Retinal pigment epithelial cell (primary cell): Measurements from ENCODE around the gene WWOX.

Experiments used
- DNase-seq: peaks from one replicate; pipeline ENCODE4 v3.0.0-alpha.2; 2010; ENCODE audit warnings: low read depth
- H3K4me3 ChIP-seq: 2 replicates; pipeline ENCODE4 v1.5.1; 2011; ENCODE audit warnings: mild to moderate bottlenecking, low read length, control low read depth, moderate library complexity
- CTCF ChIP-seq: conservative IDR thresholded peaks from 2 replicates; pipeline ENCODE4 v1.5.1; 2011; ENCODE audit warnings: low read depth, low read length, control low read depth, inconsistent platforms

WWOX gene

DNA sequence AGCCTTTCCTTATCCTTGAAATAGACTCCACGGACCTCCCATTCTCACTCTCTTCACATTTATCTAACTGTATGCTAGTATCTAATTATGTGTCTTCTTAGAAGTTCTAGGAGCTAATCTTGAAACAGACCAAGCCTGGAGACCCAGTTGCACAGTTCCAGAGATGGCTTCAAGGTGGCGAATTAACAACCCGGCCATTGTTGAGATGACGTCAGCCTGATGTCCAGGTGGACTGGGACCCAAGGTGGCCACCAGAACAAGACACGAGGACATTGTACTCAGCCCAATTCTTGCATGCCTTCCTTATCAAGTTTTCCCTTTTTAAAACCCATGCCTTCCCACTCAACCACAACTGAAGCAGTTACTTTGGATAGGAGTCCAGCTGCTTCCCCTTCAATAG, 29.5 kb upstream of the WWOX start:
- DNase-seq = no peak
- H3K4me3 ChIP-seq = no peak overlapping the region
- no peak for TF ChIP-seq CTCF

GRCh38 chr16:78072275-78072674, 27.2 kb upstream of the WWOX start:
- no peak for TF ChIP-seq CTCF
- no peak overlapping the region for H3K4me3 ChIP-seq
- DNase-seq = no peak

DNA sequence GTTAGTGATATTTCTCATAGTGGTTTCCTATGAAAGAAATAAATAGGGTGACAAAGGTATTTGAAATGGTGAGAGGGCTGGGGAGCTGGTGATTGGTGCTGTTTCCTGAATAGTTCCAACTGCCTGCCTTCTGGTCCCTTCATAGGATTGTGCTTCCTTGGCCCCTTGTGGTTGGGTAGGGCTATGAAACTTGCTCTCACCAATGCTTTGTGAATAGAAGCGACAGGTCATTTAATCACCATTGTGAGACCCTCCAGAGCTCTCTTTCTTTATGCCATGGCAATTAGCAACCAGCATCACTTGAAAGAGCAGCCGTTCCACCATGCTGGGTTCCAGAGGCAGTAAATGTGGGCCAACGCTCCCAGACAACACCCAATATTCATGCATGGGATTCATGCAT, 23.7 kb upstream of the WWOX start:
- DNase-seq = no peak
- TF ChIP-seq CTCF = no peak
- H3K4me3 ChIP-seq = no peak overlapping the region

GRCh38 chr16:78081341-78081740, 18.1 kb upstream of the WWOX start:
- no peak overlapping the region for H3K4me3 ChIP-seq
- no peak for TF ChIP-seq CTCF
- DNase-seq = no peak

DNA sequence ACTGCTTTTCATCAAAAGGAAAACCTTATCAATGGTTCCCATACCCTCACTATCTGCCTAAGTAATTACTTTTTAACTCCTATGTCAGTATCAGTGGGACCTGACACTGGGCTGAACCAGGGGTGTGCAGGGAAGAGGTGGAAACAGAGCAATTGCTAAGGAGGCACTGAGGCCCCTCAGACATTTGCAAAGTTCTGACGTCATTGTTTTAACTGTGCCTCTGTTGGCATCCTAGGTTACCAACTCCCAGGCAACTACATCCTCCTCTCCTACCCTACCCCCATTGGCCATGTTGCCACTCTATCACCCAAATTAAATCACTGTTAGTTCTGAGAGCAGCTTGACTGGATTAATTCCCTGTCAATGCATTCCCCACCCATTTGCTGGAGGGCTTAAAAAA, 8.0 kb upstream of the WWOX start:
- no peak overlapping the region for H3K4me3 ChIP-seq
- DNase-seq = no peak

GRCh38 chr16:78092758-78093157, 6.7 kb upstream of the WWOX start:
- no peak overlapping the region for H3K4me3 ChIP-seq

More for the DNA sequence above, 8.0 kb upstream of the WWOX start:
- no peak for TF ChIP-seq CTCF

GRCh38 chr16:78094166-78094565, 5.3 kb upstream of the WWOX start:
- no peak overlapping the region for H3K4me3 ChIP-seq
- TF ChIP-seq CTCF = no peak

More at GRCh38 chr16:78092758-78093157, 6.7 kb upstream of the WWOX start:
- no peak for DNase-seq
- no peak for TF ChIP-seq CTCF

More at GRCh38 chr16:78094166-78094565, 5.3 kb upstream of the WWOX start:
- no peak for DNase-seq
